T follicular helper cell (primary cell): Measurements from ENCODE around the gene ZNF563.
"Not testable (repeated sequence)": the region's sequence is repeated elsewhere in the genome, so short reads cannot be mapped to it uniquely, and the experiment has no call there.

Experiments used
- DNase-seq: peaks from one replicate; pipeline ENCODE4 v3.0.0-alpha.2; 2020; ENCODE audit warnings: low read depth
- total RNA-seq, 2 experiments: gene quantifications; one replicate each; lab custom pipeline; 2026; lab: John Stamatoyannopoulos, UW

Gene ZNF563
- total RNA-seq = 2.8 to 13.0 reads per million in 2 experiments

DNA sequence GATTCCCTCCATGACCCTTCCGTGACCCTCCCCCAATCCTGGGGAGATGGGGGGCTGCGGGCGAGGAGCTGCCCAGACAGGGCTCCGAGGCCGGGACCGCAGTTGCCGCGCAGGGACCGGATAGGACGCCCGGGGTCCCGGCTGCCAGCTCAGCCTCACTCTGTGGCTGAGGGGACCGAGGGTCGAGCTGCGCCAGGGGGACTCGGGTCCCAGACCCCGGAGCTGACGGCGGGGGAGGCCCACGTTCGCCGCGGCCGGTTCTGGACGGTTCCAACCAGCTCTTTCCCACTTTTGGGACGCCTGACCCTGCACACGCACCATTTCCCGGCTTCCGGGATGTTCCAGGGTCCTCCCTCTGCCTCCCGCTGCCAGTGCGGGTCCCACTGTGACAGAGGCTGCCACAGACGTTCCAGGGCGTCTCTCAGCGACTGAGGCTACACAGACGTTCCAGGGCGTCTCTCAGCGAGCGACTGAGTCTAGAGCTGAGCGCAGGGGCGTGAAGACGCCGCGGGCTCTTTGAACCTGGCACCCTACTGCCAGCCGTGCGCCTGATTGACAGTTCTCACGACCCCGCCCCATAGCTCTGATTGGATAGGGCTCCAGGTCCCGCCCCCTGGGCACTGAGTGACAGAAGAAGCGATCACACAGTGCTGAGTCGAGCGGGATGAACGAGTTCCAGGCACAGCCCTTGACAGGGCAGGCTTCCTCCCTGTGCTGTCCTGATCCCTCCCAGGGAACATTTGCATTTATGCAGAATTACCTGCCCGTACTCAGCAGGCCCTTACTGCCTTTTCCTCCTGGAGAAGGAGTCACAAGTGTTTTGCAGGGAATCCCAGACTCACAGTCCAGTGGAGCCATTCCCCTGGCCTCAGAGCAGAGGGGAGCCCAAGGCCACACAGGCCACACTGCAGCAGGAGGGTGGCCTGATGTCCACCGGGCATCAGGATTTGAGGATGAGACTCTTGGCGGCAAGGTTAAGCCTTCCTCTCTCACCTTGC, at the start of gene ZNF563:
Gene ZNF563 (minus strand): TSS at position 472 of the 998 bp plus-strand sequence. CDS start 151 bp downstream, at position 321.
- DNase-seq = peak; percentile 97

DNA sequence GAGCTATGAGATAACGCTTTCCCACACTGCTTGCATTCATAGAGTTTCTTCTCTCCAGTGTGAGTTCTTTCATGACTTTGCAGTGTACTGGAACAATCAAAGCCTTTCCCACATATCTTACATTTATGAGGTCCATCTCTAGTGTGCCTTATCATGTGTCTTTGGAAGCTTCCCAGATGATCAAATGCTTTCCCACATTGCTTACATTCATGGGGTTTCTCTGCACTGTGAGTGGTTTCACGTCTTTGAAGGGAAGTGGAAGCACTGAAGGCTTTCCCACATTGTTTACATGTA, 47.0 kb upstream of the ZNF563 start:
- DNase-seq = no peak

- no peak for DNase-seq
Observed at GRCh38 chr19:12379732-12380443, 46.5 kb upstream of the ZNF563 start.

DNA sequence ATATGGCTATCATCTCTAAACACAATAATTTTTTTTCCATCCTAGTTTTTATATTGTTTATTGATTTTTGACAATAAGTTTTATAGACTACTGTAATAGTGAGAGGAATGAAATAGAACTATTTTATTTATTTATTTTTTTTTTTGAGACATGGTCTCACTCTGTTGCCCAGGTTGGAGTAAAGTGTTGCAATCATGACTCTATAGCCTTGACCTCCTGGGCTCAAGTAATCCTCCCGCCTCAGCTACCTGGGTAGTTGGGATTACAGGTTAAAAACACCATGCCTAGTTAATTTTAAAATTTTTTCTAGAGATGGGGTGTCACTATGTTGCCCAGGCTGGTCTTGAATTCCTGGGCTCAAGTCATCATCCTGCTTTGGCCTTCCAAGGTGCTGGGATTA, 40.6 kb upstream of the ZNF563 start:
- no peak for DNase-seq

GRCh38 chr19:12365236-12366162, 32.1 kb upstream of the ZNF563 start, which contains the start of gene ZNF442:
TSS of gene ZNF442 (minus strand) at chr19:12365683. CDS start at chr19:12363631, 2,052 bp downstream.
- peak; percentile 76 for DNase-seq

GRCh38 chr19:12364391-12365235, 31.2 kb upstream of the ZNF563 start:
- no peak for DNase-seq

- not testable (repeated sequence) for DNase-seq
Observed at GRCh38 chr19:12362236-12362635, 28.8 kb upstream of the ZNF563 start.

DNA sequence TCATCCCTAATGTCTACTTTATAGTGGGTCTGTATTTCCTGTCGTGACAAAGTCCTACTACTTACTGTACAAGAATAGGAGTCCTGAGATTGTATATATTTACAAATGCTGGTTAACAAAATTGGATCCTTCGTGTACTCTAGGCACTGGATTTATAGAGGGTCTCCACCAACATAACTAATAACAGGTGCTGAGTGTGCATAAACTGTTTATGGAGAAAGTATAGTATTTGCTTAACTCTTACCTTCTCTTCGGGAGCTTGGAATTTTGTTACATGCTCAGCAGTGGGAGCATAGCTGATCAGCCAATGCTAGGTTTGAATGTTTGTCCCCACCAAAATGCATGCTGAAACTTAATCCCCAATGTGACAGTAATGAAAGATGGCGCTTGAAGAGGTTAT, 19.9 kb upstream of the ZNF563 start:
- DNase-seq = no peak

DNA sequence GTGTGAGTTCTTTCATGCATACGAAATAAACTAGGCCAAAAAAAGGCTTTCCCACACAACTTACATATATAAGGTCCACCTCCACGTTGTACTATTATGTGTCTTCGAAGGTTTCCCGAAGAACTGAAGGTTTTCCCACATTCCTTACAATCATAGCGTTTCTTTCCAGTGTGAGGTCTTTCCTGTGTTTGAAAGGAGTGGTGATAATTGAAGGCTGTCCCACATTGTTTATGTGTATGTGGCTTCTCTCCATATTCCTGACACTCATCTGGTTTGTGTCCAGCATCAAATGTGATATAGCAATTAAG, 17.4 kb upstream of the ZNF563 start:
- DNase-seq = no peak

GRCh38 chr19:12350185-12350889, 16.9 kb upstream of the ZNF563 start:
- no peak for DNase-seq

DNA sequence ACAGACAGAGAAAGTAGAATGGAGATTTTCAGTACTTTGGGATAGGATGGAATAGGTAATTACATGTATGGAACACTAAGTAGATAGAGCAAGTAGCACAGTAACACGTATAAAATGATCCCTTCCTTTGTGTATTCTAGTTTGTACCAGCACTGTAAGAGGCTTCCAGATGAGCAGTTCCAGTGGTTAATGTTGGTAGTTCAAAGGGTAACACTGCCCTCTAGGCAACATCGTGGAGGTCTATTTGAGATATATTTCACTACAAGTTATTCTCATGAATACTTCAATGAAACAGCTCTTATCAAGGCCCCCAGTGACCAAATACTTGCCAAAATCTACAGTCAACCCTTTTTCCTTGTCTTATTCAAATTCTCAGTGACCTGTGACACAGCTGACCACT, 13.5 kb upstream of the ZNF563 start:
- no peak for DNase-seq

DNA sequence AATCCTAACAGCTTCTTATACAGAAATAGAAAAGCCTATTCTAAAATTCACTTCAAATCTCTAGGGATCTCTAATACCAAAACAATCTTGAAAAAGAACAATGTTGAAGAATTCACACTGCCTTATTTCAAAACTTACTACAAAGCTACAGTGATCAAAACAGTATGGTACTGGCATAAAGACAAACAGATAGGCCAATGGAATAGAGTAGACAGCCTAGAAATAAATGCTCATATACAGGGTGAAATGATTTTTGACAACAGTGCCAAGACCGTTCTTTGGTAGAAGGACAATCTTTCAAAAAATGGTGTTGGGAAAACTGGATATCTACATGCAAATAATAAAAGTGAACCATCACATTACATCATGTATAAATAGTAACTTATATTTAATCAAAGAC, 11.8 kb upstream of the ZNF563 start:
- no peak for DNase-seq

DNA sequence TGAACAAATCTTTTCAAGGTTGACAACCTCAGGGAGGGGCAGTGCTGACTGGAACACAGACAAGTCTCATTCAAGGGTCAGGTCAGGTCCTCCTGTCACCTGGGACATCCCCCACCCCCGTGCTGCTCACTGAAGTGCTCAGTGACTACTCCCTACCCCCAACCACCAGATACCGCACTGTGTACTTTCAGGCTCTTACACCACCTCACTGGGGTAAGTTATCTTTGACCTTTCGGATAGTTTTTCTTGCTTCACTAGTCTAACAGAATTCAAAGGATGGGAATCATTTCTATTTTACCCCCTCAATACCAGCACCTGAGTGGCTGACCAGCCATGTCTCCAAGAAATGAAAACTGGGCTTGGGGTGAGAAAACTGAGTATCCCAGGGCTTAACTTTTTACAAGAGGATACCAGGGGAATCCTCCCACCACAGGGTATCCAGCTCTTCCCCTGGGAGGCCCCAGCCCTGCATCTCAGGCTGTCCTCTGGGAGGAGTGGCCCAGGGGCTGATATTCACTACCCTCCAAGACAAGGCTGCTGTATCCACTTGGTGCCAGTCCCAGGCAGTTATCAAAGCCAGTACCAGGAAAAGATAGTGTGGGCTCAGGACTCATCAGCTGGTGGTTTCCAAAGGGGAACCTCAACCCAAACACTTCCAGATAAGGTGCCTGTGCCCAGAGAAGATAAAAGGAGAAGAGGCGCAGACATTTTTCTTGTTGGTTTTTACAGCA, 2.1 kb downstream of the ZNF563 start:
- DNase-seq = no peak

DNA sequence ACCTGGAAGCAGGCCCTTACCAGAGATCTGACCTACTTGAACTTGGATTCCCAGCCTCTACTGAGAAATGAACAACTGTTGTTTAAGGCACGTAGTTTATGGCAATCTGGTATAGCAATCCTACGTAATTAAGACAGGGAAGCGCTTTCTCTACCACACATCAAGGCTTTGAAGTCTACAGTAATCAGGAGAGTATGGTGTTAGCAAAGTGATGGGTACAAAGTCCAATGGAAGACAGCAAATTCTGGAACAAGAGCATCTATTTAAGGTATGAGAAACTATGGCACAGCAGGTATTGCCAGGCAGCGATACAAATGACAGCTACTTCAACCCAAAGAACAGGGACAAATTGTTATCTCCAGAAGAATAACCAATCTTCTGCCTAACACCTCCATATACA, 3.1 kb downstream of the ZNF563 start:
- no peak for DNase-seq

- DNase-seq = no peak
Observed at GRCh38 chr19:12325690-12326089, 7.7 kb downstream of the ZNF563 start.

GRCh38 chr19:12318782-12319413, 14.5 kb downstream of the ZNF563 start:
- no peak for DNase-seq

DNA sequence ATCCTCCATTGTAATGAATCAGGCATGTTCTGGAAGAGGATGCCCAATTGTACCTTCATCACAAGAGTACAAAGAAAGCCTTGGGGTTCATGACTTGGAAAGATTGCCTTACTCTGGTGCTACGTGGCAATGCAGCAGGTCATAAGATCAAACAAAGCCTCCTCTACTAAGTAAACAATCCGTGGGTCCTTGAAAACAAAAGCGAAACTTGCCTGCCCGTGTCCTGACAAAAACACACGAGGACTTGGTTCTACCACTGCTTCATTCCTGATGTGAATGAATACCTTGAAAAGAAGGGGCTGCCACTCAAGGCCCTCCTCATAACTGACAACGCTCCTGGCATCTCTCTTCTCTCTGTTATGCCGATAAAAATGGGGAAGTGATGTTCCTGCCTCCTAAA, 18.9 kb downstream of the ZNF563 start:
- no peak for DNase-seq

DNA sequence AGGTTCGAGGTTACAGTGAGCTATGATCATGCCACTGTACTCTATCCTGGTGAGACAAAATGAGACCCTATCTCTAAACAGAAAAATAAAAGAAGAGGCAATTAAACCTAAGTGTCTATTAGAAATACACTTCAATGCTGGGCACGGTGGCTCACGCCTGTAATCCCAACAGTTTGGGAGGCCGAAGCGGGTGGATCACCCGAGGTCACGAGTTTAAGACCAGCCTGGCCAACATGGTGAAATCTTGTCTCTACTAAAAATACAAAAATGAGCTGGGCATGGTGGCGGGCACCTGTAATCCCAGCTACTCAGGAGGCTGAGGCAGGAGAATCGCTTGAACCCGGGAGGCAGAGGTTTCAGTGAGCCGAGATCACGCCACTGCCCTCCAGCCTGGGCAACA, 24.5 kb downstream of the ZNF563 start:
- DNase-seq = not testable (repeated sequence)

DNA sequence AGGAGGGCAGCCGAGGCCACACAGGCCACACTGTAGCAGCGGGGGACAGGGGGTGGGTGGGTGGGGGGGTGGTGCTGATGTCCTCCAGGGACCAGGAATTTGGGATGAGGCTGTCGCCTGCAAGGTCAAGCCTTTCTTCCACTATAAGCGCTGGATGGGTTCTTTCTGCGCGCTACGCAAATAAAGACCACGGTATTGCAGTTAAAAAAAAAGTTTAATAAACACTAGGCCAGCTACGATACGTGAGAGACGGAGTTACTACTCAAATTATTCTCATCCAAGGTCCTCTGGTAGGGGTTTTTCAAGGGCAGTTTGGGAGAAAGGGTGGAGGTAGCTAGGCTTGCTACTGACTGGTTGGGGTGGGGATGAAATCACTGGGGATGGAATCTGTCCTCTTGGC, 38.2 kb downstream of the ZNF563 start:
- no peak for DNase-seq
